HG03039 (cell line): ENCODE data around the gene LYST.
"Not testable (repeated sequence)": the region's sequence is repeated elsewhere in the genome, so short reads cannot be mapped to it uniquely, and the experiment has no call there.

ENCODE experiments used
- ATAC-seq: cut with Tn5 transposase; IDR thresholded peaks from one replicate; pipeline ENCODE4 v1.9.1; 2021; ENCODE audit warnings: mild to moderate bottlenecking, moderate library complexity; ENCODE audit not compliant: unreplicated experiment

Gene LYST

DNA sequence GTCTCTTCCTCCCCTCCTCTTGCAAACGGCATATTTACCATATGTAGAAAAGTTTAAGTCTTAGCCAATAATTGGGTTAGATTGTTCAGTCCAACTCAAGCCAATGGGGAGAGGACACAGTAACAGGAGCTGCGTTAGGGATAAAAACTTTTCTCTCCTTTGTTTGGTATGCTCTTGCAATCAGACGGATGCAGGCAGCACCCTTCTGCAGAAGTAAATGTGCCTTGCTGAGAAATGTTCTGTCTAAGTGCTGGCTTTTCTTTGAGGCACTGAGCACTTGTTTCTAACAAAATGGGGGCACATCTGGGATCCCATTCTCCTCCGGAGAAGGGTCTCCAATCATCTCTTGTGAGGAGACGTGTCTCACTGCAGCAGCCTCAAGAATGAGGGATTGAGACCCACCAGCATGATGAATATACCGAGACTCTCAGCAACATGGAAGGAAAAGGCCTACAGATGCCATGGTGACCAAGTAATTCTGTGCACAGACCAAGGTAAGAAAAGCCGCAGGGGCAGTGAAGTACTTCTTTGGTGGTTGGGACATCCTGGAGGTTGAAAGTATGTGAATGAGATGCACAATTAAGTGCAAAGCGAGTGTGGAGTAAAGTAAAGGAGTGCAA lies 196.4 kb downstream of the LYST start:
- no peak for ATAC-seq

DNA sequence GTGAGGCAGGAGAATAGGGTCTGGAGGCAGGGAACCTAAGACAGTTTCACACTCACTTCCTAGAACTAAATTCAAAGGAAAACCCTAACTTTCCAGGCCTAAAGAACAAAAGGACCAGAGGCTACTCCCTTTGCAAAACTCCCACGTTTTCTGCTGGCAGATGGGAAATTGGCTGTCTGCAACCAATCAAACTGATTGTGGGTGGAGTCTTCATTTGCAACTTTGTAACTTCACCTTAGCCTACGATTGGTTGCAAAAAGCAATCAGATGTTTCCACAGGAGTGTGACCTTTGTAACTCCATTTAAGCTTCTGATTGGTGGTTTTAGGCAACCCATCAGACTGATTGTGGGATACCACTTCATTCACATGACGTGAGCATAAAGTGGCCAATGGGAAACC lies 197.4 kb downstream of the LYST start:
- no peak for ATAC-seq

DNA sequence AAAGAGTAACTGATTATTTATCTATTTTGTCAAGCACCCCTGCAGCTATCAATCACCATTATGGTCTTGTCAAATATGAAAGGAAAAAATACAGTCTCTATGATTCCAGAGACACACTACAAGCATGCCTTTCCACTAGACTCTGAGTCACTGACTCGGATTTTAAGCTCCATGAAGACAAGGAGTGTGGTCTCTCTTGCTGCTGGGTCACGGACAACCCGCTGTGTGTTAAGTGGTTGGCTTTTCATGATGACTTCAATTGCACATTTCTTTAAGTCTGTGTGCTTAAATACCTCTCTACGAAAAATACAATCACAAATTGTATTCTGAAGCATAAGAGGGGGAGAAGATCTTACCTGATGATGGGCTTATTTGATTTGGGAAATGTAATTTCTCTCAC lies 203.1 kb downstream of the LYST start:
- no peak for ATAC-seq

- ATAC-seq: no peak
Observed at GRCh38 chr1:235661568-235661967, 205.1 kb downstream of the LYST start.

DNA sequence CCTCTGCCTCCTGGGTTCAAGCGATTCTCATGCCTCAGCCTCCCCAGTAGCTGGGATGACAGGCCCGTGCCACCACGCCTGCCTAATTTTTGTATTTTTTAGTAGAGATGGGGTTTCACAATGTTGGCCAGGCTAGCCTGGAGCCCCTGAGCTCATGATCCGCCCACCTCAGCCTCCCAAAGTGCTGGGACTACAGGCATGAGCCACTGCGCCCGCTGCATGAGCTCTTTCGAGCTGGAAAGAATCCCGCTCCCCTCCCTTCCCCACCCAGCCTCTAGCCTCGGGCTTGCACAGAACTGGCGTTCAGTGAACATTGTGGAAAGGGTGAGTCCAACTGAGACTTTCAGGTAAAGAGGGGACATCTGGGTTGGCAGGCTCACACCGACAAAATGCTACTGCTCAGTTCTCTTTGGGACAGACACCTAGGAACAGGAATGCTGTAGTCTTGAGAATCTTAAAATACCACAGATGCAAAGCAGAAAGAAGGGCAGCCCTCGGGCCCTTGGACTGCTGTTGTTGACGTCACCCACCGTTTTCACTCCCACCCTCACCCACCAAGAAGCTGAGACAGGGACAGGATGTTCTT lies 207.4 kb downstream of the LYST start:
- ATAC-seq: no peak

GRCh38 chr1:235657747-235658526 lies 208.8 kb downstream of the LYST start:
- ATAC-seq: no peak

GRCh38 chr1:235657269-235657668 lies 209.4 kb downstream of the LYST start:
- no peak for ATAC-seq

DNA sequence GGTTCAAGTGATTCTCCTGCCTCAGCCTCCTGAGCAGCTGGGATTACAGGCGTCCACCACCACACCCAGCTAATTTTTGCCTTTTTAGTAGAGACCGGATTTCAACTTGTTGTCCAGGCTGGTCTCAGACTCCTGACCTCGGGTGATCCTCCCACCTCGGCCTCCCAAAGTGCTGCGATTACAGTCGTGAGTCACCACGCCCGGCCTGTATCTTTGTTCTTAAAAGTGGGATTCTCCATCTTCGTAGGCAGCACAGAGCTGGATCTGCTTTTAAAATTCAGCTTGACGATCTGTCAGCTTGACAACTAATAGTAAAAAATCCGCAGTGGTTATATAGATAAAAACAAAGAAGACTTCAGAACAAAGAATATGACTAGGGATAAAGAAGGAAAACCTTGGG lies 214.3 kb downstream of the LYST start:
- ATAC-seq: no peak

DNA sequence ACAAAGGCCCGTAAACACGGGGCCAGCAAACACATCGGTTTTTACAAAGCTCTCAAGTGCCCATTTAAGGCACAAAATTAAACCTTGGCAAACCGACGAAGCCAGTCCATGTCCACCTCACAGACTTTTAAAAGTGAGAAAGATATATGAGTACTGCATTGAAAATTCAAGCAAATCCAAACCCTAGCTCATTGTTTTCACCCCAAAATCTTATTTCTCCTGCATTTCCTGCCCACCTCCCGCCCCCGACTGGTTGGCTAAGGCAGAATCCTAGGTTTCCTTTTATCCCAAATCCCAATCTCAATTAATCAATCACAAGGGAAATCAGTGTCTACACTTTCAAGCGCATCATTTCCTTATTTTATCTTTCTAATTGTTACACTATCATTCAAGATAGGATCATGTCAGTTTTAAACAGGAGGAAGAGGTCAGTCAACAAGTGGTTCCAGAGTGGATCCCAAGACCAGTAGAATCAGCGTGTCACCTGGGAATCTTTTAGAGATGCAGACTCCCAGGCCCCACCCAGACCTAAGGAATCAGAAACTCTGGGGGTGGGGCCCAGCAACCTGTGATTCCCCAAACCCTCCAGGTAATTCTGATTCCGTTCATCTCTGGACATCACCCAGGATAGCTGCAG lies 215.4 kb downstream of the LYST start:
- ATAC-seq: no peak

DNA sequence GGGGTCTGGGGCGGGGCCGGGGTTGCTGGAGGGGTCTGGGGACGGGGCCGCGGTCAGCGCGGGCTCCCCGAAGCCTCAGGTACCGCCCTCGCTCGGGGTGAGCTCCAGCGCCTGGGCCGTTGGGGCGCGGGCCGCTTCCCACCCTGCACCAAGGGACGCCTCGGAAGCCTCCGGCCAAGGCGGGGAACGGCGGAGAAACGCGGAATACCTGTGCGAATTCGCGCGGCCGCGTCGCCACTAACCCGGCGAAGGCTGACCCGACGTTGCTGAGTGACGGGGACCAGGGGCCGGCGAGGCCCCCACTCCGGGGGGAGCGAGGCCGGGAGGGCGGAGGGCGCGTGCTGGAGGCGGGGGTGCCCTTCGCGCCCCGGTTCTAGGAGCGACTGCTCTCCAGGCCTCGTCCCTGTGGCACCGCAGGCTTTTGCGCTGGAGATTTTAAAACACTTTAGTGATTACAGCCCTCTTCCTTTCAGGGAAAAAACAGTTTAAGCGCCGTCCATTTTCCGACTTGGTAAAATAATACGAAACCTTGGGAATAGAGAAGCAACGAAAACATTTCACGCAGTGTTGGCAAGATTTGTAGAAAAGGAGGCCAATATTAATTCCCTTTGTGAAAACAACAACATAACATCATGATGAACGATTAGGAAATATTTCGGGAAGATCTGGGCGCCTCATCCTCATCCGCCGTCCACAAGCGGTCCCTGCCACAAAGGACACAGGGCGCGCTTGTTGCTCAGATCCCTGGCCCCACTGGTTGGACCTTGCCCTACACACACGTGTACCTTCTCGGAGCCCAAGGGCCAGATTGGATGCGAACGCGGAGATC lies 216.2 kb downstream of the LYST start:
- ATAC-seq: no peak

GRCh38 chr1:235649368-235650163 lies 217.1 kb downstream of the LYST start, which contains the start of gene GNG4:
GNG4 (minus strand) TSS chr1:235649784; CDS start chr1:235583838, 65,946 bp downstream.
- ATAC-seq: no peak

- ATAC-seq: no peak
Observed at GRCh38 chr1:235648954-235649367, 217.7 kb downstream of the LYST start.

GRCh38 chr1:235648407-235648907 lies 218.2 kb downstream of the LYST start:
- no peak for ATAC-seq

DNA sequence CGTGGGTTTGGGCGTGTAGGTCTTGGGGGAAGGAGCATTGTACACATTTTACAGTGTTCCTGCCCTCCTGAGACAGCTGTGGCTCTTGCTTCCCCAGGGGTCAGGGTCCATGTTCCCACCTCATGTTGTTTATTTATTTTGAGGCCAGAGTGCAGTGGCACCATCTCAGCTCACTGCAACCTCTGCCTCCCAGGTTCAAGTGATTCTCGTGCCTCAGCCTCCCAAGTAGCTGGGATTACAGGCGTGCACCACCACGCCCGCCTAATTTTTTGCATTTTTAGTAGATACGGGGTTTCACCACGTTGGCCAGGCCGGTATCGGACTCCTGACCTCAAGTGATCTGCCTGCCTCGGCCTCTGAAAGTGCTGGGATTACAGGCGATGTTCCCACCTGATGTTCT lies 219.2 kb downstream of the LYST start:
- not testable (repeated sequence) for ATAC-seq

GRCh38 chr1:235646463-235646862 lies 220.2 kb downstream of the LYST start:
- no peak for ATAC-seq

DNA sequence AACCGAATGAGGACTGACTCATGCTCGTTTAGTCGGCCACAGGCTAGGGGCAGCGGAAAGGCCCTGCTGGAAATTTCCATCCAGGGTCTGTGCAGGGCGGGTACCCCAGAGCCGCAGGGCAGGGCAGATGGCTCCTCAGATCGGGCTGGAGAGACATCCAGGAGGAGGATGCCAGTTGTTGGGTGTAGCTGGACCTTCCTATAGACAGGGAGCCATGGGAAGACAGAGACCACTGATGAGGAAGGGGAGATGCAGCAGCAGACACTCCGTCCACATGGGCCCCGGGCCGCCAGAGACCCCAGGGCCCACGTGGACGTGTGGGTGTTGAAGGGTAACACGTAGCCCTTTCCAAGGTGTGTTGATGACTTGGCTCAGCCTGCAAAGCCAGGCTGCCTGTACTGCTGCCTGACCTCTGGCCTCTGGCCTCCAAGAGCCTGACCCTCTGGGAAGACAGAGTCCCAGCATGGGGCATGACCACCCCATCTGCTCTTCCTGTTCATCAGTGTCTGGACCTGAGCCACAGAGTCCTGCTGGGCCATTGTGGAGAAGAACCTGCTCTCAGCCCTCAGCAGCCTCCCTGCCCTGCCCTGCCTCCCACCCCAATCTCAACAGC lies 221.9 kb downstream of the LYST start:
- no peak for ATAC-seq

DNA sequence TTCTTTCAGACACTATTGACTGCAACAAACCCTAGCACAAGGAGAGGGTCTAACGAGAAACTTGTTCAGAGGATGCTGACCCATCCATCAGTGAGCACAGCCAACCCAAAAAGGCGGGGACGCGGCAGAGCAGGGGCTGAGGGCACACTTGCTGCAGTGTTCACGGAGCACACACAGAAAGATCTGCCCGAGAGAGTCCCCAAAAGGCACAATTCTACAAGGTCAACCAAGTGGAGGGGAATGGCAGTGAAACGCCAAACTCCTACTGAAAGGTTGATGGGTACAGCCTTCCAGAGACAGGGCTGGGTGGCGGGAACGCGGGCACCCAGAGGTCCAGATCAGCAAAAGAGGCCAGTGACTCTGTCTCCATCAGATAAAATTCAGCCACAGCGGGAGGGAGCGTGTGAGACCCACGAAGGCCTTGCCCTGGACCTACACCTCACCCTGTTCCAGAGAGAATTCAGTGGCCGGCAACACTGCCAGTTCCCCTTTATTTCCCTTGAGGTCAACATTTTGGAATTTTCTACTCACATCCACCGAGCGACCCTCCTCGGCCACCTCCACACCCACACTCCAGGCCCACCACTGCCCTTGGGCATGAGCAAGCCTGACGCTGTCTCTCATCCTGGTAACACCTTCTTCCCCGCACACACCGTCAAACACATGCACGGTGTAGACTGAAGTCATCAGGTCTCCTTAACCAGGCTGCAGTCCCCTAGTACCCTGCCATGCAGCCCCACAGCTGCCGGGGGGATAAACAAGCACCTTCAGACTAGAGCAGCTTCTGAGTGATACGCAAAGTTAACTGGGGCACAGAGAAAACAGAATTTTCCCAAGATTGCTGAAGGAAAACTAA lies 222.6 kb downstream of the LYST start:
- no peak for ATAC-seq

DNA sequence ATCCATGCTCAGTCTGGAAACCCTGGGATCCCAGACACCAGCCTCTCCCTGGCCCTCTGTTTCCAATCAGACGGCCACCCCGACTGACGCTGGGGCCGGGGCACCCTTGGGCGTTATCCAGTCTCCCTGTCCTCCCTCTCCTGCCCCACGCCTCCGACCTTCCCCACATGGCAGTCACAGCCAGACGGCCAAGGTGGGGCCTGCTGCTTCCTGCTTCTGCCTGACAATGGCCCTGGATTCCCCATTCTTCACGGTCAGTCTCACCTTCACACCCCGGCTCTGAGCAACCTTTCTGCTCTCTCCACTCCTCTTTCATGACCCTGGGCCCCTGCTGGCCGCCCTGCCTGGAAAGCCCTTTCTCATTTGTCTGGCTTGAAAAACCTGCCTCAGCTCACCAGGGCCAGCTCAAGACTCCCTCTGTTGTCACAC lies 223.7 kb downstream of the LYST start:
- ATAC-seq: no peak
